ENCODE measurements around the gene IFI27L2. TPM values are rescaled to one million over a fixed set of nuclear protein-coding genes. Genes with fewer than 3 reads are reported as not detected.

Gene IFI27L2
- total RNA-seq, 1 donor from 2014 or later = 28.2 TPM

DNA sequence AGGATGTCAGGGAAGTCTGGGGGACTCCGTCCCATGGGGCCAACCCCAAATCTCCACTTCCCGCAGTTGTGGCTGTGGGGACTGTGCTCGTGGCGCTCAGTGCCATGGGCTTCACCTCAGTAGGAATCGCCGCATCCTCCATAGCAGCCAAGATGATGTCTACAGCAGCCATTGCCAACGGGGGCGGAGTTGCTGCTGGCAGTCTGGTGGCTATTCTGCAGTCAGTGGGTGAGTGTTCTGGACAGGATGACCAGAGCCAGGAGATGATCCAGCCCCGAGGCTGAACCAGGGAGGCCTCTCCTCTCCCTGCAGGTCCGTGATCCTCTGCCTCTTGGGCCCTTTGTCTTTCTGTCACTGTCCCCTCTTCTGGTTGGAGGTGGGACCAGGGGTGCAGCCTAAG lies 27.7 kb downstream of the IFI27L2 start:
- no peak for DNase-seq (ENCODE audit: extremely low spot score, unreplicated experiment)
- Mint-ChIP-seq H3K36me3 (peaks cover 18% of the 10 kb centered on the region), H3K27me3 (no peaks in the 10 kb centered on the region), H3K27ac (no peak overlapping the region), H3K9me3 (no peaks in the 10 kb centered on the region), H3K4me3 (no peak overlapping the region), H3K4me1 (ENCODE audit: unreplicated experiment) (peaks cover 11% of the 10 kb centered on the region)
- TF ChIP-seq, protein P1, sequence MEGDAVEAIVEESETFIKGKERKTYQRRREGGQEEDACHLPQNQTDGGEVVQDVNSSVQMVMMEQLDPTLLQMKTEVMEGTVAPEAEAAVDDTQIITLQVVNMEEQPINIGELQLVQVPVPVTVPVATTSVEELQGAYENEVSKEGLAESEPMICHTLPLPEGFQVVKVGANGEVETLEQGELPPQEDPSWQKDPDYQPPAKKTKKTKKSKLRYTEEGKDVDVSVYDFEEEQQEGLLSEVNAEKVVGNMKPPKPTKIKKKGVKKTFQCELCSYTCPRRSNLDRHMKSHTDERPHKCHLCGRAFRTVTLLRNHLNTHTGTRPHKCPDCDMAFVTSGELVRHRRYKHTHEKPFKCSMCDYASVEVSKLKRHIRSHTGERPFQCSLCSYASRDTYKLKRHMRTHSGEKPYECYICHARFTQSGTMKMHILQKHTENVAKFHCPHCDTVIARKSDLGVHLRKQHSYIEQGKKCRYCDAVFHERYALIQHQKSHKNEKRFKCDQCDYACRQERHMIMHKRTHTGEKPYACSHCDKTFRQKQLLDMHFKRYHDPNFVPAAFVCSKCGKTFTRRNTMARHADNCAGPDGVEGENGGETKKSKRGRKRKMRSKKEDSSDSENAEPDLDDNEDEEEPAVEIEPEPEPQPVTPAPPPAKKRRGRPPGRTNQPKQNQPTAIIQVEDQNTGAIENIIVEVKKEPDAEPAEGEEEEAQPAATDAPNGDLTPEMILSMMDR (conservative IDR thresholded peaks at IDR 0.05) = no peak

- Mint-ChIP-seq H3K27ac (no peak overlapping the region), H3K9me3 (no peaks in the 10 kb centered on the region), H3K4me3 (no peak overlapping the region), H3K36me3 (peaks cover 18% of the 10 kb centered on the region), H3K27me3 (no peaks in the 10 kb centered on the region), H3K4me1 (ENCODE audit: unreplicated experiment) (peaks cover 11% of the 10 kb centered on the region)
- TF ChIP-seq, protein P1 (conservative IDR thresholded peaks at IDR 0.05) = no peak
- no peak for DNase-seq (ENCODE audit: extremely low spot score, unreplicated experiment)
These were observed 28.6 kb downstream of the IFI27L2 start for GRCh38 chr14:94100847-94101246.

DNA sequence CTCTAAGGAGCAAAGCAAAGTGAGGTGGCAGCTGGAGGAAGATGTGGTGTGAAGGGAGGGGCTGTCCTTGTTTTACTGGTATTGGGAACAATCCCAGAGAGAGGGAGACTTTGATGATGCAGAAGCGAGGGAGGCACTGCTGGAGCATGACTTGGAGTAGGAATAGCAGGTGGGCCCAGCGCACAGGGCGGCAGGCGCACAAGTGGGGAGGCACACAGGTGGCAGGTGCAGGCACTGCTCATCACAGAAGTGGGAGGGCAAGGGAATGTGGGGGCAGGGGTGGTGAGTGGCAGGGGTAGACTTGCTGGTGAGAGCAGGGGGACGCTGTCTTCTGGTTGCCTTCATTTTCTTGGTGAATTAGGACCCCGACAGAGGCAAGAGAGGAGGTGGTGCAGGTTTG lies 30.4 kb downstream of the IFI27L2 start:
- peak overlapping the region; percentile 53 for H3K27ac Mint-ChIP-seq
- DNase-seq (ENCODE audit: extremely low spot score, unreplicated experiment) = peak; percentile 39
- H3K4me1 Mint-ChIP-seq (ENCODE audit: unreplicated experiment) = peaks cover 11% of the 10 kb centered on the region
- TF ChIP-seq, protein P1 (conservative IDR thresholded peaks at IDR 0.05) = no peak
- H3K4me3 Mint-ChIP-seq = no peak overlapping the region
- H3K36me3 Mint-ChIP-seq = peaks cover 24% of the 10 kb centered on the region
- no peaks in the 10 kb centered on the region for H3K27me3 Mint-ChIP-seq
- no peaks in the 10 kb centered on the region for H3K9me3 Mint-ChIP-seq

GRCh38 chr14:94098326-94098992 lies 30.9 kb downstream of the IFI27L2 start:
- TF ChIP-seq, protein P1 (conservative IDR thresholded peaks at IDR 0.05) = no peak

GRCh38 chr14:94097091-94097490 lies 32.3 kb downstream of the IFI27L2 start:
- H3K4me1 Mint-ChIP-seq (ENCODE audit: unreplicated experiment) = peaks cover 11% of the 10 kb centered on the region
- no peaks in the 10 kb centered on the region for H3K9me3 Mint-ChIP-seq
- H3K27me3 Mint-ChIP-seq = no peaks in the 10 kb centered on the region
- TF ChIP-seq, protein P1 (conservative IDR thresholded peaks at IDR 0.05) = no peak
- DNase-seq (ENCODE audit: extremely low spot score, unreplicated experiment) = no peak
- peaks cover 24% of the 10 kb centered on the region for H3K36me3 Mint-ChIP-seq
- H3K4me3 Mint-ChIP-seq = no peak overlapping the region
- no peak overlapping the region for H3K27ac Mint-ChIP-seq

More at GRCh38 chr14:94098326-94098992, 30.9 kb downstream of the IFI27L2 start:
- Mint-ChIP-seq H3K27ac (peak overlapping the region; percentile 53), H3K4me1 (ENCODE audit: unreplicated experiment) (peaks cover 11% of the 10 kb centered on the region), H3K36me3 (peaks cover 24% of the 10 kb centered on the region), H3K9me3 (no peaks in the 10 kb centered on the region), H3K4me3 (no peak overlapping the region), H3K27me3 (no peaks in the 10 kb centered on the region)
- DNase-seq (ENCODE audit: extremely low spot score, unreplicated experiment) = no peak
